Endothelial cell of umbilical vein (primary cell): ENCODE results near the gene GATA2. TPM values are rescaled to one million over a fixed set of nuclear protein-coding genes. Genes with fewer than 3 reads are reported as not detected.

ENCODE experiments used
- BruUV-seq: library from RNA; stranded (reverse); fragments of 400-500 nt; replicated peaks from 2 replicates; lab custom pipeline; 2021; lab: Mats Ljungman, UMichigan
- CTCF ChIA-PET: fragments of 300-600, 350-600 bp; sonication (Branson Sonifier 250); formaldehyde crosslinking; loops from one replicate; lab custom pipeline; 2021; ENCODE audit warnings: antibody characterized with exemption, inconsistent platforms; lab: Charles Lee
- POLR2A ChIA-PET: fragments of 300-600, 350-600 bp; sonication (Branson Sonifier 250); formaldehyde crosslinking; loops from one replicate; lab custom pipeline; 2021; ENCODE audit warnings: antibody characterized with exemption, inconsistent platforms; lab: Charles Lee
- DNase-seq: peaks from one replicate; pipeline ENCODE4 v3.0.0-alpha.2; 2011; ENCODE audit warnings: low read depth, low spot score
- FAIRE-seq: peaks from 2 replicates; lab custom pipeline; 2011; peaks lifted over from hg19 to GRCh38; lab: Jason Lieb, UNC
- H2AFZ ChIP-seq: 2 replicates; pipeline ENCODE4 v1.6.0; 2012; ENCODE audit warnings: low read depth, low read length, control low read depth, inconsistent platforms
- H3K27ac ChIP-seq: 2 replicates; pipeline ENCODE4 v1.5.1; 2011; ENCODE audit warnings: low read depth, mild to moderate bottlenecking, control low read depth, low read length, moderate library complexity; ENCODE audit not compliant: insufficient read depth
- H3K27me3 ChIP-seq, 2 experiments: 2 replicates each; pipeline versions ENCODE4 v1.6.0 to v1.6.1; 2011; ENCODE audit warnings: low read length in 2 of 2, mixed read lengths in 1 of 2; ENCODE audit not compliant: control insufficient read depth in 2 of 2, insufficient read depth in 2 of 2
- H3K36me3 ChIP-seq, 2 experiments: 2 replicates in 1 of 2; 3 replicates in 1 of 2; pipeline ENCODE4 v1.5.1; 2011; ENCODE audit warnings: low read length in 2 of 2, mild to moderate bottlenecking in 1 of 2, moderate library complexity in 1 of 2; ENCODE audit not compliant: control insufficient read depth in 2 of 2, insufficient read depth in 2 of 2; ENCODE audit errors: extremely low read depth in 1 of 2
- H3K4me1 ChIP-seq: 3 replicates; pipeline ENCODE4 v1.5.1; 2011; ENCODE audit warnings: mild to moderate bottlenecking, low read length; ENCODE audit not compliant: control insufficient read depth, insufficient read depth; ENCODE audit errors: extremely low read depth
- H3K4me2 ChIP-seq: 2 replicates; pipeline ENCODE4 v1.6.1; 2011; ENCODE audit warnings: low read length, control low read depth, mixed read lengths; ENCODE audit not compliant: insufficient read depth
- H3K4me3 ChIP-seq, 3 experiments: fragments of 200-600 bp in 1 of 3; sonication (generic), shearing (Covaris generic) in 1 of 3; replicated peaks in 1 of 3; 2 replicates each; pipeline ENCODE4 v1.5.1; 2011 to 2016; ENCODE audit warnings: control low read depth in 3 of 3, low read length in 3 of 3, mild to moderate bottlenecking in 2 of 3, inconsistent platforms in 1 of 3, low read depth in 1 of 3, moderate library complexity in 1 of 3; ENCODE audit not compliant: insufficient read depth in 1 of 3
- H3K79me2 ChIP-seq: 2 replicates; pipeline ENCODE4 v1.6.0; 2012; ENCODE audit warnings: low read length, inconsistent platforms; ENCODE audit not compliant: control insufficient read depth, insufficient read depth
- H3K9ac ChIP-seq: replicated peaks from 2 replicates; pipeline ENCODE3; 2011; ENCODE audit warnings: low read length, control low read depth; ENCODE audit not compliant: insufficient read depth; ENCODE audit errors: extremely low read depth
- H3K9me1 ChIP-seq: replicated peaks from 3 replicates; pipeline ENCODE4 v1.6.0; 2011; ENCODE audit warnings: mild to moderate bottlenecking, low read length; ENCODE audit not compliant: control insufficient read depth, insufficient read depth; ENCODE audit errors: extremely low read depth
- H3K9me3 ChIP-seq: replicated peaks from 2 replicates; pipeline ENCODE4 v1.5.1; 2012; ENCODE audit warnings: low read length, inconsistent platforms; ENCODE audit not compliant: control insufficient read depth, insufficient read depth
- H4K20me1 ChIP-seq: replicated peaks from 2 replicates; pipeline ENCODE3; 2011; ENCODE audit warnings: mild to moderate bottlenecking, low read length; ENCODE audit not compliant: control insufficient read depth, insufficient read depth; ENCODE audit errors: extremely low read depth
- EZH2 ChIP-seq: IDR thresholded peaks from 2 replicates; pipeline ENCODE4 v1.6.1; 2012; ENCODE audit warnings: borderline replicate concordance, low read depth, mild to moderate bottlenecking, moderate library complexity, low read length, inconsistent platforms; ENCODE audit not compliant: severe bottlenecking
- FOS ChIP-seq: IDR thresholded peaks from 2 replicates; pipeline ENCODE4 v1.6.1; 2011; ENCODE audit warnings: mild to moderate bottlenecking, low read length, moderate library complexity, borderline replicate concordance; ENCODE audit not compliant: insufficient read depth
- GATA2 ChIP-seq: IDR thresholded peaks from 2 replicates; pipeline ENCODE4 v1.7.0; 2011; ENCODE audit warnings: low read depth, mild to moderate bottlenecking, moderate library complexity, mixed read lengths, low read length; ENCODE audit not compliant: insufficient read length, insufficient read depth
- JUN ChIP-seq: IDR thresholded peaks from 2 replicates; pipeline ENCODE4 v1.6.1; 2011; ENCODE audit warnings: borderline replicate concordance, low read depth; ENCODE audit not compliant: insufficient read length, insufficient read depth
- MYC ChIP-seq: IDR thresholded peaks from one replicate; pipeline ENCODE4 v1.6.1; 2011; ENCODE audit warnings: mild to moderate bottlenecking, low read depth, low read length
- POLR2A ChIP-seq: IDR thresholded peaks from 2 replicates; pipeline ENCODE4 v1.6.1; 2012; ENCODE audit warnings: low read depth, mild to moderate bottlenecking, control low read depth, low read length
- POLR2AphosphoS5 ChIP-seq: IDR thresholded peaks from 2 replicates; pipeline ENCODE4 v1.6.1; 2012; ENCODE audit warnings: low read depth, mild to moderate bottlenecking, control low read depth, low read length, moderate library complexity; ENCODE audit not compliant: insufficient read depth
- dilution Hi-C: fragments of 300-500 bp; cut with MboI; formaldehyde crosslinking; loops from one replicate; pipeline ENCODE4 v1.15.0; 2019; ENCODE audit warnings: low sequenced_read_pairs; ENCODE audit not compliant: extremely low pct_ligation_motif_present
- intact Hi-C: fragments of 100-400 bp; cut with micrococcal nuclease; formaldehyde crosslinking; loops from one replicate; pipeline ENCODE4 v1.10.0; 2022
- polyA plus RNA-seq, 4 experiments: library from polyadenylated mRNA; depleted of rRNA in 3 of 4; stranded (reverse) in 3 of 4; unstranded in 1 of 4; fragments of >200 nt; gene quantifications; 2 replicates each; pipeline versions ENCODE4 v1.2.1 to v1.2.3, GENCODE V29; 2011 to 2012; ENCODE audit warnings: missing spikeins in 1 of 4
- total RNA-seq: library from RNA; stranded (reverse); gene quantifications from 2 replicates; pipeline ENCODE4 v1.2.3, GENCODE V29; 2021
- TF ChIP-seq, protein P1 (sequence below), 2 donors: IDR thresholded peaks; 1 replicate in 1 of 2; 2 replicates in 1 of 2; pipeline ENCODE4 v1.5.1; 2011; ENCODE audit warnings: low read length in 2 of 2, mild to moderate bottlenecking in 2 of 2, moderate library complexity in 2 of 2, control low read depth in 1 of 2, inconsistent platforms in 1 of 2, low read depth in 1 of 2; ENCODE audit not compliant: insufficient read depth in 1 of 2; ENCODE audit errors: extremely low read depth in 1 of 2
- TF ChIP-seq, protein P2 (sequence below): IDR thresholded peaks from 2 replicates; pipeline ENCODE4 v1.6.1; 2011; ENCODE audit not compliant: insufficient read depth, insufficient read length

Gene GATA2
- total and polyA plus RNA-seq, 2 donors (not counting 3 experiments of a cell fraction or from before 2014, with no cell fraction given) = 28.8 to 62.2 TPM

DNA sequence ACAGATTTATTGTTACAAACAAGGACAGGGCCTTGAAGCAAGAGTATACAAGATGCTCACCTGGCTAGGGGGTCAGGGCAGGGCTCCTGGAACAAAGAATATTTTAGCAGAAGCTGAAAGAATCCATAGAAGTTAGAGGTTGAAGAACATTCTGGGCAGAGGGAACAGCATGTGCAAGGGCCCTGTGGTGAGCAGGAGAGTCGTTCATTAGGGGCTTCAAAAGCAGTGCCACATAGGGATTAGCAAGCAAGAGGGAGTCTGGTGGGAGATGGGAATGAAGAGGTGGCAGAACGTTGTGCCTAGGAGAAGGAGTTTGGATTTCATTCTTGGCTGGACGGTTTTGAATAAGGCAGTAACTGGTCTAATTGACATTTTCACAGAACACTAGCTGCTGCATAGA lies 49.2 kb downstream of the GATA2 start:
- Histone ChIP-seq H3K36me3 (no peaks in the 10 kb centered on the region), H3K4me2 (no peak overlapping the region), H3K9me3 (no peaks in the 10 kb centered on the region), H3K27me3 (peaks cover 0 to 12% of the 10 kb centered on the region in 2 experiments), H3K79me2 (no peaks in the 10 kb centered on the region), H3K9me1 (no peaks in the 10 kb centered on the region), H3K9ac (no peak overlapping the region), H4K20me1 (no peaks in the 10 kb centered on the region), H3K4me3 (no peak overlapping the region), H2AFZ (no peak overlapping the region), H3K27ac (no peak overlapping the region), H3K4me1 (peaks cover 4% of the 10 kb centered on the region)
- dilution Hi-C loops (loop anchor here (25.0 kb wide), 1 partner anchor 144 kb away; no protein-coding TSS in a partner anchor), intact Hi-C loops (no loop called here)
- ChIA-PET POLR2A (no interaction called here), CTCF (no interaction called here)
- BruUV-seq = no TSS peak
- FAIRE-seq (no peak), DNase-seq (no peak)
- TF ChIP-seq JUN = no peak
- TF ChIP-seq GATA2 = no peak
- no peak for TF ChIP-seq MYC
- no peak for TF ChIP-seq POLR2AphosphoS5
- TF ChIP-seq POLR2A = no peak

- no peak for TF ChIP-seq GATA2
- TF ChIP-seq, protein P1, sequence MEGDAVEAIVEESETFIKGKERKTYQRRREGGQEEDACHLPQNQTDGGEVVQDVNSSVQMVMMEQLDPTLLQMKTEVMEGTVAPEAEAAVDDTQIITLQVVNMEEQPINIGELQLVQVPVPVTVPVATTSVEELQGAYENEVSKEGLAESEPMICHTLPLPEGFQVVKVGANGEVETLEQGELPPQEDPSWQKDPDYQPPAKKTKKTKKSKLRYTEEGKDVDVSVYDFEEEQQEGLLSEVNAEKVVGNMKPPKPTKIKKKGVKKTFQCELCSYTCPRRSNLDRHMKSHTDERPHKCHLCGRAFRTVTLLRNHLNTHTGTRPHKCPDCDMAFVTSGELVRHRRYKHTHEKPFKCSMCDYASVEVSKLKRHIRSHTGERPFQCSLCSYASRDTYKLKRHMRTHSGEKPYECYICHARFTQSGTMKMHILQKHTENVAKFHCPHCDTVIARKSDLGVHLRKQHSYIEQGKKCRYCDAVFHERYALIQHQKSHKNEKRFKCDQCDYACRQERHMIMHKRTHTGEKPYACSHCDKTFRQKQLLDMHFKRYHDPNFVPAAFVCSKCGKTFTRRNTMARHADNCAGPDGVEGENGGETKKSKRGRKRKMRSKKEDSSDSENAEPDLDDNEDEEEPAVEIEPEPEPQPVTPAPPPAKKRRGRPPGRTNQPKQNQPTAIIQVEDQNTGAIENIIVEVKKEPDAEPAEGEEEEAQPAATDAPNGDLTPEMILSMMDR (IDR thresholded peaks at IDR 0.05; ENCODE audit: extremely low read depth in 1 of 2, insufficient read depth in 1 of 2, low read depth in 1 of 2, low read length in 2 of 2) = no peak
- no peak for TF ChIP-seq MYC
- no peak for TF ChIP-seq FOS
- no peak for TF ChIP-seq EZH2
- TF ChIP-seq POLR2A = no peak
- no peak for TF ChIP-seq JUN
- no peak for TF ChIP-seq POLR2AphosphoS5
- TF ChIP-seq, protein P2, sequence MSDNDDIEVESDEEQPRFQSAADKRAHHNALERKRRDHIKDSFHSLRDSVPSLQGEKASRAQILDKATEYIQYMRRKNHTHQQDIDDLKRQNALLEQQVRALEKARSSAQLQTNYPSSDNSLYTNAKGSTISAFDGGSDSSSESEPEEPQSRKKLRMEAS = no peak
- Histone ChIP-seq H3K4me3 (no peak overlapping the region), H3K79me2 (no peaks in the 10 kb centered on the region), H3K9ac (no peak overlapping the region), H3K9me1 (no peaks in the 10 kb centered on the region), H3K4me1 (no peaks in the 10 kb centered on the region), H3K27me3 (peaks cover 0 to 12% of the 10 kb centered on the region in 2 experiments), H3K27ac (no peak overlapping the region), H3K36me3 (no peaks in the 10 kb centered on the region), H2AFZ (no peak overlapping the region), H3K9me3 (no peaks in the 10 kb centered on the region), H3K4me2 (no peak overlapping the region), H4K20me1 (no peaks in the 10 kb centered on the region)
- no TSS peak for BruUV-seq
- ChIA-PET POLR2A (no interaction called here), CTCF (interaction anchor here (1.3 to 2.3 kb wide), 2 partner anchors 40 to 141 kb away, joined by 4 to 8 read pairs; no protein-coding TSS in a partner anchor)
- dilution Hi-C loops (loop anchor here (25.0 kb wide), 1 partner anchor 144 kb away; no protein-coding TSS in a partner anchor), intact Hi-C loops (no loop called here)
- FAIRE-seq (no peak), DNase-seq (no peak)
Observed at GRCh38 chr3:128442949-128443348, 50.1 kb downstream of the GATA2 start.
